Measurements from ENCODE around the gene TMEM242. TPM values are rescaled to one million over a fixed set of nuclear protein-coding genes. Genes with fewer than 3 reads are reported as not detected.

The TMEM242 gene
- total RNA-seq, 1 donor from 2014 or later = 6.8 TPM

DNA sequence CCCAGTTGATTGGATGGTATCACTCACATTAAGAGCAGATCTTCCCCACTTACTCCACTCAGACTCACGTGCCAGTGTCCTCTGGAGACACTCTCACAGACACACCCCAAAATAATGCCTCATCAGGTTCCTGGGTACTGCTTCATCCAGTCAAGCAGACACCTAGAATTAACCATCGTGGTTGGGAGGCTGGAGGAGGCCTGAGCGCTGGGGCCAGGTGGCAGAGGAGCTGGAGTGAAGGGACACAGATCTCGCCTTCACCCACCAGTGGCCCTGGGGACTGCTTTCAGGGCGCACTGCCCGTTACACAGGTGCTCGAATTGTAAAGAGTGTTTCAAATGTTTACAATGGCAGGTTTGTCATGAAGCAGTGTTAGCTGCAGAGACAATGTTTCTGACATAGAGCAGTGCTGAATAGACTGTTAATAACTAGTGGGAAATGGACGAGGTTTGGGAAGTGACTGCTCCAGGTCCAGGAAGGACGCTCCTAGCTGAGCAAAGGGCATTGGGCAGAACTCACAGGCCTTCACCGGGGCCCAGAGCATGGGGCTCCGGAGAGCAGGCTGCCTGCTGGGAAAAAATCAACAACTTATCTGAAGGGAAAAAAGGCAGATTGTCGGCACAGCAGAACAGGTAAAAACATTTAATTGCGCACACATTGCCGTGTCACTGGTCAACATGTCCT is 38.4 kb downstream of the TMEM242 start:
- H3K36me3 ChIP-seq (ENCODE audit: control insufficient read depth in 3 of 3, insufficient read depth in 3 of 3, low read length in 3 of 3) = peaks cover 3 to 9% (median 7%) of the 10 kb centered on the region in 3 donors
- H3K9ac ChIP-seq (ENCODE audit: low read depth in 1 of 3, low read length in 3 of 3) = no peak overlapping the region
- H3K4me1 ChIP-seq (ENCODE audit: control insufficient read depth in 3 of 3, insufficient read depth in 3 of 3, low read length in 3 of 3) = no peaks in the 10 kb centered on the region
- H3K9me3 ChIP-seq (ENCODE audit: control insufficient read depth in 3 of 3, low read length in 3 of 3) = no peaks in the 10 kb centered on the region
- no peak overlapping the region for H3K4me3 ChIP-seq (ENCODE audit: low read length in 3 of 3)
- no peak overlapping the region for H3K27ac ChIP-seq (ENCODE audit: low read depth, low read length)
- no peaks in the 10 kb centered on the region for H3K27me3 ChIP-seq (ENCODE audit: control insufficient read depth in 3 of 3, insufficient read depth in 3 of 3, low read length in 3 of 3)

DNA sequence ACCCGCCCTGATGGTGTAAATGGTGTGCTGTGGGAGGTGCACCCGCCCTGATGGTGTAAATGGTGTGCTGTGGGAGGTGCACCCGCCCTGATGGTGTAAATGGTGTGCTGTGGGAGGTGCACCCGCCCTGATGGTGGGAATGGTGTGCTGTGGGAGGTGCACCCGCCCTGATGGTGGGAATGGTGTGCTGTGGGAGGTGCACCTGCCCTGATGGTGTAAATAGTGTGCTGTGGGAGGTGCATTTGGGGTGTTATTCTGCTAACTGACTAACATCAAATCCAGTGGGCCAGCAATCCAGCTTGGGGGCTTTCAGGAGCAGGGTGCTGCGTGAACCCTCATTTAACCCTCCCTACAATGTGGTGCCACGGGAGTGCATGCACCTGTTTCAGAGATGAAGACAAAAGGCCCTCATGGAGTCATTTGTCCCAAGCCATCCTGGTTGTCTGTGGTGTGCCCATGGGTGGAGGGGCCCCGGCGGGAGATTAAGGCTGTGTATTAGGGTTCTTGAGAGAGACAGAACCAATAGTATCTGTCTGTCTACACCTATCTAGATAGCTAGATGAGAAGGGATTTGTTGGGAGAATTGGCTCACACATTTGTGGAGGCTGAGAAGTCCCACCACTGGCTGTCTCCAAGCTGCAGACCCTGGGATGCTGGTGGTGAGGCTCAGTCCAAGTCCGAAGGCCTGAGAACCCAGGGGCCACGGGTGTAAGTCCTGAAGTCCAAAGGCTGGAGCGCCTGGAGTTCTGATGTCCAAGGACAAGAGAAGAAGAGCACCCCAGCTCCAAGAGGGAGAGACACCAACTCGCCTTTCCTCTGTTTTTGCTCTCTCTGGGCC is 39.2 kb downstream of the TMEM242 start:
- Histone ChIP-seq H3K27me3 (ENCODE audit: control insufficient read depth in 3 of 3, insufficient read depth in 3 of 3, low read length in 3 of 3) (no peaks in the 10 kb centered on the region), H3K9ac (ENCODE audit: low read depth in 1 of 3, low read length in 3 of 3) (no peak overlapping the region), H3K9me3 (ENCODE audit: control insufficient read depth in 3 of 3, low read length in 3 of 3) (no peaks in the 10 kb centered on the region), H3K4me1 (ENCODE audit: control insufficient read depth in 3 of 3, insufficient read depth in 3 of 3, low read length in 3 of 3) (no peaks in the 10 kb centered on the region), H3K27ac (ENCODE audit: low read depth, low read length) (no peak overlapping the region), H3K36me3 (ENCODE audit: control insufficient read depth in 3 of 3, insufficient read depth in 3 of 3, low read length in 3 of 3) (peaks cover 3 to 7% (median 6%) of the 10 kb centered on the region in 3 donors), H3K4me3 (ENCODE audit: low read length in 3 of 3) (no peak overlapping the region)

DNA sequence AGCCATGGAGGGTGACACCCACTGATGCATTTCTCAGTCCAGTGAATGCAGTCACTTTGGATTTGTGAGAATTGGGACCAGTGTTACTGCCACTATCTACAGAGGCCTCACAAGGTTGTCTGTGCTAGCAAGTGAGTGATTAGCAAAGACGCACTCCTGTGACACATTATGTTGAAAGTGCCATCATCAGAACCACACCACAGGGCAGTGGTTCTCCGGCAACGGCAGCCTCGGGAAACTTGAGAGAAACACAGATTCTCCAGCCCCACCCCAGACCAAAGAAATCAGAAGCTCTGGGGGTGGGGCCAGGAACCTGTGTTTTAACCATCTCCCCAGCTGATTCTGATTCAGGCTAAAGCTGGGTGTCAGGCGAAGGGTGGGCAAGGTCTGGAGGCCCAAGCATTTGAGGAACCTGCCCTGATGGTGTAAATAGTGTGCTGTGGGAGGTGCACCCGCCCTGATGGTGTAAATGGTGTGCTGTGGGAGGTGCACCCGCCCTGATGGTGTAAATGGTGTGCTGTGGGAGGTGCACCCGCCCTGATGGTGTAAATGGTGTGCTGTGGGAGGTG is 39.9 kb downstream of the TMEM242 start:
- H3K9me3 ChIP-seq (ENCODE audit: control insufficient read depth in 3 of 3, low read length in 3 of 3) = no peaks in the 10 kb centered on the region
- no peaks in the 10 kb centered on the region for H3K4me1 ChIP-seq (ENCODE audit: control insufficient read depth in 3 of 3, insufficient read depth in 3 of 3, low read length in 3 of 3)
- no peak overlapping the region for H3K9ac ChIP-seq (ENCODE audit: low read depth in 1 of 3, low read length in 3 of 3)
- H3K36me3 ChIP-seq (ENCODE audit: control insufficient read depth in 3 of 3, insufficient read depth in 3 of 3, low read length in 3 of 3) = peaks cover 3 to 6% (median 3%) of the 10 kb centered on the region in 3 donors
- H3K27ac ChIP-seq (ENCODE audit: low read depth, low read length) = no peak overlapping the region
- no peaks in the 10 kb centered on the region for H3K27me3 ChIP-seq (ENCODE audit: control insufficient read depth in 3 of 3, insufficient read depth in 3 of 3, low read length in 3 of 3)
- no peak overlapping the region for H3K4me3 ChIP-seq (ENCODE audit: low read length in 3 of 3)

DNA sequence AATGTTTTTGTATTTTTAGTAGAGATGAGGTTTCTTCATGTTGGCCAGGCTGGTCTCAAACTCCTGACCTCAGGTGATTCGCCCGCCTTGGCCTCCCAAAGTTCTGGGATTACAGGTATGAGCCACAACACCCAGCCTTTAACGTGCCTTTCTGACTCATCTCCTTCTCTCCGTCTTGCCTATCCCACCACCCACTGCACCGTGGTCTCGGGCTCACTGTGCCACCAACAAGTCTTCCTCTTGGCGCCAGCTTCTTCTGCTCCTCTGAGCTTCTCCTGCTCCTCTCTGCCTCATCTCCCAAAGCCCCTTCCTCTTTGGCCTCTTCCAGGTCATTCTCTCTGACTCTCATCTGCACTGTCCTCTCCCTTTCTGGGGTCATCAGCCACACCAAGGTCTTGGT is 41.0 kb downstream of the TMEM242 start:
- no peak overlapping the region for H3K27ac ChIP-seq (ENCODE audit: low read depth, low read length)
- H3K36me3 ChIP-seq (ENCODE audit: control insufficient read depth in 3 of 3, insufficient read depth in 3 of 3, low read length in 3 of 3) = no peaks in the 10 kb centered on the region
- no peak overlapping the region for H3K4me3 ChIP-seq (ENCODE audit: low read length in 3 of 3)
- no peaks in the 10 kb centered on the region for H3K4me1 ChIP-seq (ENCODE audit: control insufficient read depth in 3 of 3, insufficient read depth in 3 of 3, low read length in 3 of 3)
- H3K27me3 ChIP-seq (ENCODE audit: control insufficient read depth in 3 of 3, insufficient read depth in 3 of 3, low read length in 3 of 3) = no peaks in the 10 kb centered on the region
- no peaks in the 10 kb centered on the region for H3K9me3 ChIP-seq (ENCODE audit: control insufficient read depth in 3 of 3, low read length in 3 of 3)
- H3K9ac ChIP-seq (ENCODE audit: low read depth in 1 of 3, low read length in 3 of 3) = no peak overlapping the region

DNA sequence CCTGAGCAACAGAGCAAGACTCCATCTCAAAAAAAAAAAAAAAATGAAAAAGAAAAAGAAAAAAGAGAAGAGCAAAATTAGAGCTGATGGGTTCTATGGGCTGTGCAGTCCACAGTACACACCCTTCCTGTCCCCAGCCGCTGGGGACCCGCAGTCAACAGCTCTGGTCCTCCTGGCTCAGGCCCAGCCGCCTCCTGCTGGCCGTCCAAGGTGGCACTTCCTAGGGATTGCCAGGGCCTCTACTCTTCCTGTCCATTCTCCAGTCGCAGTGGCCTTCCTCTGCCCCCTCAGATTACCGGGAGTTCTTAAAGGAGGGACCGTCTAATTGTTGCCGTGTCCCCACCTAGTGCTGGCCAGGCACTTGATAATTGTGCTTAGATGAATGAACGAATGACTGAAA is 41.7 kb downstream of the TMEM242 start:
- Histone ChIP-seq H3K4me3 (ENCODE audit: low read length in 3 of 3) (no peak overlapping the region), H3K4me1 (ENCODE audit: control insufficient read depth in 3 of 3, insufficient read depth in 3 of 3, low read length in 3 of 3) (no peaks in the 10 kb centered on the region), H3K27ac (ENCODE audit: low read depth, low read length) (no peak overlapping the region), H3K9ac (ENCODE audit: low read depth in 1 of 3, low read length in 3 of 3) (no peak overlapping the region), H3K36me3 (ENCODE audit: control insufficient read depth in 3 of 3, insufficient read depth in 3 of 3, low read length in 3 of 3) (no peaks in the 10 kb centered on the region), H3K27me3 (ENCODE audit: control insufficient read depth in 3 of 3, insufficient read depth in 3 of 3, low read length in 3 of 3) (no peaks in the 10 kb centered on the region), H3K9me3 (ENCODE audit: control insufficient read depth in 3 of 3, low read length in 3 of 3) (no peaks in the 10 kb centered on the region)

DNA sequence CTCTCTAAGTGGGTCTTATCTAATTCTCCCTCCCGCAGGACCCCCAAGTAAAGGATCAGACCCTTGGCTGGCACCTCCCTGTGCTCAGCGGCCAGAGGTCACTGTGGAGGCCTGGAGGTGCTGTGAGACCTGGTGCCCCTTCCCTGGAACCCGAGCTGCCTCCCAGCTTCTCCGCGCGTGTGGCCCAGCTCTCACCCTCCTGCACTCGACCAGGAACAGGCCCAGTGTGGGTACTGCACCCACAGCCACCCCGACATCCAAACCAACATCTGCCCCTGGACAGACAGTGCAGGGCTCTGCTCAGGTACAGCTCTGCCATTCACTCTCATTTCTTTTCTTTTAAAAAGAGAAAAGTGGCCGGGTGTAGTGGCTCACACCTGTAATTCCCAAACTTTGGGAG is 42.4 kb downstream of the TMEM242 start:
- Histone ChIP-seq H3K27me3 (ENCODE audit: control insufficient read depth in 3 of 3, insufficient read depth in 3 of 3, low read length in 3 of 3) (no peaks in the 10 kb centered on the region), H3K9me3 (ENCODE audit: control insufficient read depth in 3 of 3, low read length in 3 of 3) (no peaks in the 10 kb centered on the region), H3K9ac (ENCODE audit: low read depth in 1 of 3, low read length in 3 of 3) (no peak overlapping the region), H3K27ac (ENCODE audit: low read depth, low read length) (no peak overlapping the region), H3K36me3 (ENCODE audit: control insufficient read depth in 3 of 3, insufficient read depth in 3 of 3, low read length in 3 of 3) (no peaks in the 10 kb centered on the region), H3K4me3 (ENCODE audit: low read length in 3 of 3) (no peak overlapping the region), H3K4me1 (ENCODE audit: control insufficient read depth in 3 of 3, insufficient read depth in 3 of 3, low read length in 3 of 3) (no peaks in the 10 kb centered on the region)

DNA sequence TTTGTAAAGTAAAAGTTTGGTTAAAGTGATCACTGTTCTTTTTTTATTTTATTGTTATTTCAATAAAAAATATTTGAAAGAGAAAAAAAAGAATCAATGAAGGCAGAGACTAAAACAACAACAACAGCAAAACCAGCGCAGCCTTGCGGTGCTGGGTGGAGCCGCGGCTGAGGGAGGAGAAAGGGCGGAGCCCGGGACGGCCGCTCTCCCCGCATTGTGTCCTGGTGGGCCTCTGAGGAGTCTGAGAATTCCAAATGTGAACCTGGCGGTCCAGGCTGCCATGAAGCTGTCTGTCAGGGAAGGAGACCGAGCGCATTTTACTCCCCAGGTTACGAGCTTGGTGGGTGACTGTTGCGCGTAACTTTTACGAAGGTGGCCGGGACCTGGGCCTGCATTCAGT is 43.2 kb downstream of the TMEM242 start:
- no peak overlapping the region for H3K27ac ChIP-seq (ENCODE audit: low read depth, low read length)
- H3K4me1 ChIP-seq (ENCODE audit: control insufficient read depth in 3 of 3, insufficient read depth in 3 of 3, low read length in 3 of 3) = peaks cover 1 to 2% (median 2%) of the 10 kb centered on the region in 3 donors
- no peaks in the 10 kb centered on the region for H3K27me3 ChIP-seq (ENCODE audit: control insufficient read depth in 3 of 3, insufficient read depth in 3 of 3, low read length in 3 of 3)
- H3K9ac ChIP-seq (ENCODE audit: low read depth in 1 of 3, low read length in 3 of 3) = no peak overlapping the region
- H3K4me3 ChIP-seq (ENCODE audit: low read length in 3 of 3) = no peak overlapping the region
- H3K36me3 ChIP-seq (ENCODE audit: control insufficient read depth in 3 of 3, insufficient read depth in 3 of 3, low read length in 3 of 3) = no peaks in the 10 kb centered on the region
- H3K9me3 ChIP-seq (ENCODE audit: control insufficient read depth in 3 of 3, low read length in 3 of 3) = no peaks in the 10 kb centered on the region

DNA sequence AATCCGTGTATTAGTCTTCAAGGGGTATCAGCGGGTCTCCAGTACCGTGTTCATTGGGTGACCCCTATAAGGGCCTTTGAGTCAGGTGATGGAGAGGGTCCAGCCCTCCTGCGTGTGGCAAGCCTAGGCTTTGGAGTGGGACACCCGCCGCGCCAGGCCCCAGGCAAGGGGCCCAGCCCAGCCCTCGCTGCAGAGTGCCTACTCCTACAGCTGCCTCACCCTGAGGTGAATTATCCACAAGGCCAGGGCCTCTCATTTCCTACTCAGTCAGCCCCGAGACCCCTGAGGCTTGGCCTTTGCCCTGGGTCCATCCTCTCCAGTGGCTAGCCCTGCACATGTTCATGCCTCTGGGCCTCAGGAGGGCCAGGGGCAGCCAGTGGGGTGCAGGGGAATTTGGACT is 45.1 kb downstream of the TMEM242 start:
- Histone ChIP-seq H3K9me3 (ENCODE audit: control insufficient read depth in 3 of 3, low read length in 3 of 3) (no peaks in the 10 kb centered on the region), H3K36me3 (ENCODE audit: control insufficient read depth in 3 of 3, insufficient read depth in 3 of 3, low read length in 3 of 3) (no peaks in the 10 kb centered on the region), H3K4me1 (ENCODE audit: control insufficient read depth in 3 of 3, insufficient read depth in 3 of 3, low read length in 3 of 3) (peaks cover 6 to 12% (median 11%) of the 10 kb centered on the region in 3 donors), H3K27me3 (ENCODE audit: control insufficient read depth in 3 of 3, insufficient read depth in 3 of 3, low read length in 3 of 3) (no peaks in the 10 kb centered on the region), H3K27ac (ENCODE audit: low read depth, low read length) (no peak overlapping the region), H3K9ac (ENCODE audit: low read depth in 1 of 3, low read length in 3 of 3) (no peak overlapping the region), H3K4me3 (ENCODE audit: low read length in 3 of 3) (no peak overlapping the region)

DNA sequence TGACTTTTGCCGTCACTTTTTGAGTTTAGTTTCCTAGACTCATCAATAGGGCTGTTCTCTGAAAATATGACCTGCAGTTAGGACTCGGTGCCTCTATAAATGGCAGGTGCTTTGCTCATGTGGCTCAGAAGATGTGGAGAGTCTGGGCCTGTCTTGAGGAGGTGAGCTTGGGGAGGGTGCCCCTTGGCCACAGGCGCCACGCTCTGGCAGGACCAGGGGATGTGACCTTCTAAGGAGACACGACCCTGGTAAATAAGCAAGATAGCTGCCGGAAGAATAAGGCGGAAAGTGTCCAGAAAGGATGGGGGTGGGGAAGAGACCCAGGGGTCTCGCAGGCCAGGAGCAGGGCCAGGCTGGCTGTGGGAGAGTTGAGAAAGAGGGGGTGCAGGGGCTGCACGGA is 46.6 kb downstream of the TMEM242 start:
- Histone ChIP-seq H3K36me3 (ENCODE audit: control insufficient read depth in 3 of 3, insufficient read depth in 3 of 3, low read length in 3 of 3) (no peaks in the 10 kb centered on the region), H3K27ac (ENCODE audit: low read depth, low read length) (no peak overlapping the region), H3K9me3 (ENCODE audit: control insufficient read depth in 3 of 3, low read length in 3 of 3) (no peaks in the 10 kb centered on the region), H3K4me3 (ENCODE audit: low read length in 3 of 3) (no peak overlapping the region), H3K4me1 (ENCODE audit: control insufficient read depth in 3 of 3, insufficient read depth in 3 of 3, low read length in 3 of 3) (peaks cover 6 to 14% (median 12%) of the 10 kb centered on the region in 3 donors), H3K27me3 (ENCODE audit: control insufficient read depth in 3 of 3, insufficient read depth in 3 of 3, low read length in 3 of 3) (no peaks in the 10 kb centered on the region), H3K9ac (ENCODE audit: low read depth in 1 of 3, low read length in 3 of 3) (no peak overlapping the region)

DNA sequence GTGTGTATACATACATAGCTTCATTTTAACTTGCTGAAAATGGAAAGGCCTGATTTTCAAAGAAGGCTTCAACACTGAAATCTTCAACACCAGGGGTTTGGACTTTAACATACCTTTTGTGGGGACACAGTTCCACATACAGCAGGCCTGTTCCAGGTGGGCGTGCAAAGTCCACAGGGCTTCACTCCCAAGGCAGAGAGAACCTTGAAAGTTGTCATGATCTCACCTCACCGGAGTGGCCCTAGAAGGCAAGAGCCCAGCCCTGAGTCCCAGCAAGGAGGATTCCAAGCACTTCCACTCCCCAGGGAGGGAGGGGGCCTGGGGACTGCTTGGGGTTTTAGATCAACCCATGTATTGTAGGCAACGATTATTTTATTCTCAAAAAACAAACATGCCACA is 47.2 kb downstream of the TMEM242 start:
- no peak overlapping the region for H3K27ac ChIP-seq (ENCODE audit: low read depth, low read length)
- no peaks in the 10 kb centered on the region for H3K36me3 ChIP-seq (ENCODE audit: control insufficient read depth in 3 of 3, insufficient read depth in 3 of 3, low read length in 3 of 3)
- peaks cover 6 to 14% (median 12%) of the 10 kb centered on the region in 3 donors for H3K4me1 ChIP-seq (ENCODE audit: control insufficient read depth in 3 of 3, insufficient read depth in 3 of 3, low read length in 3 of 3)
- H3K4me3 ChIP-seq (ENCODE audit: low read length in 3 of 3) = no peak overlapping the region
- no peaks in the 10 kb centered on the region for H3K9me3 ChIP-seq (ENCODE audit: control insufficient read depth in 3 of 3, low read length in 3 of 3)
- no peaks in the 10 kb centered on the region for H3K27me3 ChIP-seq (ENCODE audit: control insufficient read depth in 3 of 3, insufficient read depth in 3 of 3, low read length in 3 of 3)
- no peak overlapping the region for H3K9ac ChIP-seq (ENCODE audit: low read depth in 1 of 3, low read length in 3 of 3)

All from skeletal muscle tissue (tissue), 4 donors.